SK-N-SH treated with all-trans-retinoic acid at 6 μM for 48 hours (cell line): Measurements from ENCODE around the gene NSD1.

Source experiments
- ATAC-seq: fragments of 200-7000 bp; cut with Tn5 transposase; 3 replicates; pipeline ENCODE4 v1.9.1; 2020; ENCODE audit warnings: mild to moderate bottlenecking, moderate library complexity
- ARNTL ChIP-seq: fragments of 450-650 bp; formaldehyde crosslinking; IDR thresholded peaks from 2 replicates; pipeline ENCODE4 v1.5.0; 2020; ENCODE audit warnings: low read depth, mild to moderate bottlenecking, moderate library complexity, borderline replicate concordance
- BACH2 ChIP-seq: fragments of 250-450 bp; sonication (Bioruptor Pico); IDR thresholded peaks from 2 replicates; pipeline ENCODE4 v1.9.0; 2021; ENCODE audit warnings: mild to moderate bottlenecking, borderline replicate concordance
- CREB5 ChIP-seq: fragments of 250-450 bp; sonication (Bioruptor Pico); IDR thresholded peaks from 2 replicates; pipeline ENCODE4 v1.5.1; 2020; ENCODE audit warnings: low read depth, mild to moderate bottlenecking, moderate library complexity
- CSDC2 ChIP-seq: fragments of 250-450 bp; sonication (Bioruptor Pico); IDR thresholded peaks from 2 replicates; pipeline ENCODE4 v1.5.0; 2020; ENCODE audit warnings: mild to moderate bottlenecking, moderate library complexity
- CSRNP3 ChIP-seq: fragments of 250-450 bp; sonication (Bioruptor Pico); IDR thresholded peaks from 2 replicates; pipeline ENCODE4 v1.5.1; 2021; ENCODE audit warnings: mild to moderate bottlenecking, moderate library complexity
- ESRRG ChIP-seq: fragments of 250-450 bp; sonication (Bioruptor Pico); IDR thresholded peaks from 2 replicates; pipeline ENCODE4 v1.6.1; 2021; ENCODE audit warnings: mild to moderate bottlenecking
- ISL1 ChIP-seq: fragments of 250-450 bp; sonication (Bioruptor Pico); IDR thresholded peaks from 2 replicates; pipeline ENCODE4 v2.1.2; 2022; ENCODE audit warnings: mild to moderate bottlenecking, moderate library complexity
- PATZ1 ChIP-seq: fragments of 250-450 bp; sonication (Bioruptor Pico); IDR thresholded peaks from 2 replicates; pipeline ENCODE4 v1.8.0; 2020; ENCODE audit warnings: mild to moderate bottlenecking, moderate library complexity, borderline replicate concordance
- POU6F1 ChIP-seq: fragments of 250-450 bp; sonication (Bioruptor Pico); IDR thresholded peaks from 2 replicates; pipeline ENCODE4 v1.8.0; 2021; ENCODE audit warnings: low read depth, mild to moderate bottlenecking, moderate library complexity, borderline replicate concordance
- PPARA ChIP-seq: fragments of 250-450 bp; sonication (Bioruptor Pico); IDR thresholded peaks from 2 replicates; pipeline ENCODE4 v1.5.0; 2020; ENCODE audit warnings: mild to moderate bottlenecking, borderline replicate concordance
- SNAI2 ChIP-seq: fragments of 250-450 bp; sonication (Bioruptor Pico); IDR thresholded peaks from 2 replicates; pipeline ENCODE4 v1.5.0; 2020; ENCODE audit warnings: mild to moderate bottlenecking, moderate library complexity
- TCF4 ChIP-seq: fragments of 250-450 bp; sonication (Bioruptor Pico); IDR thresholded peaks from 2 replicates; pipeline ENCODE4 v1.8.0; 2021; ENCODE audit warnings: mild to moderate bottlenecking, moderate library complexity, borderline replicate concordance
- TOX ChIP-seq: fragments of 250-450 bp; sonication (Bioruptor Pico); IDR thresholded peaks from 2 replicates; pipeline ENCODE4 v1.8.0; 2021; ENCODE audit warnings: mild to moderate bottlenecking, moderate library complexity, borderline replicate concordance
- TSHZ2 ChIP-seq: fragments of 250-450 bp; sonication (Bioruptor Pico); IDR thresholded peaks from 2 replicates; pipeline ENCODE4 v1.5.0; 2020; ENCODE audit warnings: mild to moderate bottlenecking, moderate library complexity
- ZC3H10 ChIP-seq: fragments of 250-450 bp; sonication (Bioruptor Pico); IDR thresholded peaks from 2 replicates; pipeline ENCODE4 v1.5.1; 2021; ENCODE audit warnings: mild to moderate bottlenecking, moderate library complexity
- ZFP3 ChIP-seq: fragments of 250-450 bp; sonication (Bioruptor Pico); IDR thresholded peaks from 2 replicates; pipeline ENCODE4 v1.5.0; 2020; ENCODE audit warnings: mild to moderate bottlenecking, moderate library complexity
- ZFP30 ChIP-seq: fragments of 450-650 bp; formaldehyde crosslinking; IDR thresholded peaks from 2 replicates; pipeline ENCODE4 v1.5.0; 2022; ENCODE audit warnings: mild to moderate bottlenecking, moderate library complexity
- ZNF70 ChIP-seq: fragments of 450-650 bp; formaldehyde crosslinking; IDR thresholded peaks from 2 replicates; pipeline ENCODE4 v1.5.0; 2020; ENCODE audit warnings: mild to moderate bottlenecking, moderate library complexity

Gene NSD1

GRCh38 chr5:177330991-177331842, 197.6 kb downstream of the NSD1 start:
- TF ChIP-seq ARNTL, result no peak
- TF ChIP-seq TSHZ2, result no peak
- TF ChIP-seq CSRNP3 (CRISPR knock-in tag), result no peak
- TF ChIP-seq TOX, result no peak
- no peak for TF ChIP-seq ZFP3 (CRISPR knock-in tag)
- TF ChIP-seq POU6F1, result no peak
- TF ChIP-seq SNAI2, result no peak
- TF ChIP-seq ISL1, result no peak
- no peak for TF ChIP-seq TCF4 (CRISPR knock-in tag)
- no peak for TF ChIP-seq PPARA
- no peak for ATAC-seq

- no peak for ATAC-seq
- no peak for TF ChIP-seq ZFP30
- no peak for TF ChIP-seq ZNF70 (CRISPR knock-in tag)
Observed at GRCh38 chr5:177332031-177332895, 198.7 kb downstream of the NSD1 start.

- TF ChIP-seq CREB5 (CRISPR knock-in tag), result no peak
- TF ChIP-seq ESRRG (CRISPR knock-in tag), result no peak
- no peak for TF ChIP-seq ZC3H10 (CRISPR knock-in tag)
- TF ChIP-seq BACH2 (CRISPR knock-in tag), result no peak
- TF ChIP-seq ZFP3 (CRISPR knock-in tag), result no peak
- TF ChIP-seq CSRNP3 (CRISPR knock-in tag), result no peak
- TF ChIP-seq TCF4 (CRISPR knock-in tag), result no peak
- no peak for TF ChIP-seq PPARA
- no peak for TF ChIP-seq SNAI2
- TF ChIP-seq PATZ1 (CRISPR knock-in tag), result no peak
- TF ChIP-seq TOX, result no peak
- no peak for TF ChIP-seq CSDC2 (CRISPR knock-in tag)
- TF ChIP-seq TSHZ2, result no peak
- no peak for ATAC-seq
Observed at GRCh38 chr5:177332896-177333260, 199.3 kb downstream of the NSD1 start.
